GM19099 (cell line): ENCODE results near the gene SP3.

Experiments
- POLR2A ChIP-seq: IDR thresholded peaks from 3 replicates; pipeline ENCODE4 v1.6.1; 2011; ENCODE audit warnings: low read depth; ENCODE audit not compliant: insufficient read length; ENCODE audit errors: extremely low read depth

Gene SP3

DNA sequence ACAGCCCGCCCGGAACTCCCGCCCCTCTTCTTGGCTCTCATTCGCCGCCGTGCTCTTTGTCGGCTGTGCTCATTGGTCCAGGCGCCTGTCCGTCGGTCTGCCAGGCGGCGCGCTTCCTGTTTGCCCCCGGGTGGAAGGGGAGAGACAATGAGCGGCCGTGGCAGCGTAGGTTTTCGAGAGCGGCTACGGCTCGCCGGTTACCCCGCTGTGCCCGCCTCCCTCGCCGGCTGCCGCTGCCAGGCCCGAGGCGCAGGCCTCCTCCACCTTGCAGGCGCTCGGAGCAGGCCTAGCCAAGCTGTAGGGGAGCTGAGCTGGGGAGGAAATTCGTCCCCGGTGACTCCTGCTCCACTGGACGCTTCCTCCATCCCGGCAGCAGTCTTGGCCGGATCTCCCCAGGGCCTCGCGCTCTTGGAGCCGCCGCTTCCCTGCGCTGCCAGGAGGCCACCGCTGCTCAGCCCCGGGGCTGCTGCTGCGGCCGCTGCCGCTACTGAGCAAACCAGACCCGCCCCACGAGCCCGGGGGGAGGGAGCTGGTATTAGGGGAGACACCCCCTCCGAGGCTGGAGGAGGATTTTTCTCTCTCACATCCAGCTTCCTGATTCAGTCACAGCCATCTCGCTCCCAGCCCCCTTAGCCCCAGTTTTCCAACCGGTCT is at the start of gene SP3:
Gene SP3, minus strand, starts transcription at position 2 of the 654 bp plus-strand sequence. CDS start 202 bp downstream, outside the sequence.
- TF ChIP-seq POLR2A, result peak; percentile 88

DNA sequence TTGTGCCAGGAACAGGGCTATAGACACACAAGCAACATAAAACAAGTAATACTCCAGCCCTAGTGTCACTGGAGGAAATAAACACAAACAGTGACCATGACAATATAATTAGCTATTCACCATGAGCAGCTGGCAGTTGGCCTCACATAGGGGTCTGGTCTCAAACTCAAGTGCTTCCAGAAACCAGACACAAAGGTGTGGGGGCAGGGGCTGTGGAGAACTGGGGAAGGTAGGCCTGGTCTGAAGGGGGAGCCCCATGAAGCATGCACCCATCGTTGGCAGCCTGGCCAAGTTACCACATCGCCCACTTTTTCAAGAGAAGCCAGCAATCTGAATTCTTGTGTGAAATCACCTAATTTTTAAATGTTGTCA is 49.5 kb upstream of the SP3 start:
- TF ChIP-seq POLR2A, result no peak

DNA sequence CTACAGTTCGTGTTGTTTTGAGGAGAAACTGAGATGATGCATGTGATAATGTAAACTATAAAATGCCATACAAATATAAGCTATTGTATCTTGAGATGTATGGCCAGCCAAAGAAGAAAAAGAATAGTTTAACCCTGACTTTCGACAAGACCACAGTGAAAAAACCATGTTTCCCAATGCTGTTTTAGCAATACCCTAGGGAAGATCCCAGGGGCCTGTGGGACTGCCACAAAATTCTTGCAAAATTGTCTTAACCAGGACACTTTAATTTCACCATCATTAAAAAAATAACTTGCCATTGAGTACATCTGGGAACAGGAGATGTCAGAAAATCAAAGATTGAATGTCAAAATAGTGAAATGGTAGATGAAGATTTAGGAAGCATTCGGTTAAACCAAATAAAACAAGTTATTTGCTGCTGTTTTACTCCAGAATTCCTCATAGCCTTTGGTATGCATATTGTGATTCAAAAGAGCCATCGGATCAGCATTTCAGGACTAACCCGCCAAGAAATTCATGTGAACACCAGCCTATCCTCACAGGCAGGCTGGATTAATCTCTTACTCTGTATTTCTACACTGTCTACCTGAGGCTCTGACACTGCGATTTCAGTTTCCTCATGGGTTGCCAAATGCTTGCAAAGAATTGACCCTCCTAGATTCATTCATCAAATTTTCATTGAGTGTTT is 49.0 kb upstream of the SP3 start:
- no peak for TF ChIP-seq POLR2A

DNA sequence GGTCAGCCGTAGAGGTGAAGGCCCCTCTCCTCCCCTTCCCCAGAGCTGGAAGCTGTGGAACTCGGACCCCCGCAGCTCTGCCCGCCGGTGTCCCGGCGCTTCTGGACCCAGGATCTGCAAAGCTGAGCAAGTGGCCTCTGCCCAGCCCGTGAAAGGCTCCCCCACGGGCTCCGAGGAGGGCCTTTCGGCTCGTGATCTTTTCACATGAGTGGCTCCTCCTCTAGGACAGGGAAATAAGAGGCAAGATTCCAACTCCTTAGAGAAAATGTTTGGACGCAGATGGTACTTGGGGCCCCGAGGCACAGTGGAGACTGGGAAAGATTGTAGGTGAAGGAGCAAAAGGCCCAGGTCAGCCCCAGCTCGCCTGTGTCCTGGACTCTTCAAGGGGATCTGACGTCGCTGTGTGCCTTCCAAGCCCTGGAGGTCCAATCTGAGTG is 48.2 kb upstream of the SP3 start:
- no peak for TF ChIP-seq POLR2A

DNA sequence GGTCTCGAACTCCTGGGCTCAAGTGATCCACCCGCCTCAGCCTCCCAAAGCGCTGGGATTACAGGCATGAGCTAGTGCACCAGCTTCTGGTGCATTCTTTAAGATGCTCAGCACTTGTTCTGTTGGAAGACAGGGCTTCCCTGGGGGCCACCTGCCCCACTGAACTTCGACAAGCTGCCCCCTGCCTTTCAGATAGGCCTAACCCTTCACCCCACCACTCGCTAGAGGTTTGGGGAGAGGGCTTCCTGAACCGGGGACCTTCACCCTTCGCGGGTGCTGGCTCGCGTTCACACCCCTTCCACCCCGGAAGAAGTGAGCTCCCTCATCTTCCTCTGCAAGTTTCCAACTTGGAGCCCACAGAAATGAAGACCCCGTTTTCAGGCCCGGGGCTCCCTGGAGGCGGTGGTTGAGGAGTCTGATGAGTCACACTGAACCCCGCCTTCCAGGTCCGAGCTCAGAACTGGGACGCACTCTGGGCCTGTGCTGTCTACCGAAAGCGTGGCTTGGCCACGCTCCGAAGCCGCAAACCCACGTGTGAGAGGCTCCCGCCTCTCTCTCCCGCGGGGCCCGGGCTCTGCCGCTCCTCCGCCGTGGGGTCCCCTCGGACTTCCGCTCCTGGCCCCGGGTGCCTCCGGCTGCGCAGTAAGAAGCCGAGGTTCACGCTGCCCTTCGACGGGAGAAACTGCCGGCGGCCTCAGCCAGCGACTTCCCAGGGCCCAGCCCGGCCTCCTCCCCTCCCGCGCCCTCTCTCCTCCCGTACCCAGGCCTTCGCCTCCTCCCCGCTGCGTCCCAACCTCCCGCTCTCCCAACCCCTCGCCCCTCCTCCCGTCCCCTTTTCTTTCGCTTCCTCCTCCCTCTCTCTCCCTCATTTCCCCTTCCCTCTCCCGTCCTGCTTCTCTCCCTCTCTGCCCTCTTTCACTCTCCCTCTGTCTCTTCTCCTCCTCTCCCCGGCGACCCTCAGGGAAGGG is 47.5 kb upstream of the SP3 start:
- TF ChIP-seq POLR2A, result no peak

DNA sequence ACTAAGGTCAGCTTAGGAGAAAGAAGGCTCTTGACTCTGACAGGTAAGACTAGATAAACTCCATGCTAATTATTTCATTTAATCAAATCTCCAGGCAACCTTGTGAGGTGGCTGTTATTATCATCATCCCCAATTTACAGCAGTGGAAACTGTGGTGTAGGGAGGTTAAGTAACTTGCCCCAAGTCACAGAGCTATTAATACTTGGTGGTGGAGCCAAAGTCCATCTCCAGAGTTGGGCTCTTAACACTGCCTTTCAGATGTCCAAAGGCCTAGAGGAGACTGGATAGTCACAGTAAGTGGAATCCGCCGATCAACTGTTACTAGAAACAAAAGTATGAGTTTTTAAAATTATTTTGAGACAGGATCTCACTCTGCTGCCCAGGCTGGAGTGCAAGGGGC is 46.6 kb upstream of the SP3 start:
- TF ChIP-seq POLR2A, result no peak

DNA sequence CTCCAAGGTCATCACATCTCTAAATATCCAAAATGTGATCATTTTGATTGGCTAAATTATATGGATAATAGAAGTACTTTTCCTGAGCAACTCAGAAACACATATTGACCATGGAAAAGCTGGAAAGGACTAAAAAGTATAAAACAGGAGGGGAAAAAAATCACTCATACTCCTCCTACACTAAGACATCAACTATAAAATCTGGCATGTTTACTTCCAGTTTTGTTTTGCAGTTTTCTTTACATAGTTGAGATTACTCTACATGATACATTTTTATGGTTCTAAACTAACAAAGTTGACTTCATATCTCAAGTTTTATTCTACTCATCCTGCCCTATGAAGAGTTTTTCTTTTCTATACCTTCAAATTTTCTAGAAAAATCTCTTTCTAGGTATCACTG is 46.0 kb upstream of the SP3 start:
- no peak for TF ChIP-seq POLR2A

DNA sequence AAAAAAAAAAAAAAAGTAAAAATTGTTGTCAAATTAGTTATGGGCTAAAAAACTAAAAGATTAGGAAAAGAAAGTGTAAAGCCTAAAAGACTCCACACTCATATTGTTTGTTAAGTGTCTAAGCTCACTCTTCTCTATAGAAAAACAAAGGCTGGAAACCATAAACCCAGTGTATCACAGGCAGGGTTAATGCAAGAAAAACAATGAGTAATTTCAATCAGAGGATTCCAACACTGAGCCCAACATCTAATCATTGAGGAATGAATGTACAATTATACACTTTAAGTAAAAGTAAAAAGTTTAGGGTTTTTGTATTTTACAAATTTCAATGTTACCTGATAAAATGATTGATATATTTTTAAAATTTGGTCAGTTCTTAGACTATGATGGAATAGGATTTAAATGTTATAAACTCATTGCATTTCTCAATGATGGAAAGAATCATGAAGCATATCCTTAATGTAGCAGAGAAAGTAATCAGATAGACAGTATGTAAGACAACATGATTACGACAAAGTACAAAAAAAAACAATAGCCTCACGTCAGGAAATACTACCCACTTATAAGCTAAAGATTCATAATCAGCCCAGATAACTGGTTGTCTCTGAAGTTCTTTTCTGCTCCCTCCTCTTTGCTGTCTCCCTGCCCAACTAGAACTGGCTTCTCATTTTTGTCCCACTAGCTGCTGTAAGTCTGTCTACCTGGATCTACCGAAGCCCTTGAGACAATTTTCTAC is 44.5 kb upstream of the SP3 start:
- TF ChIP-seq POLR2A, result no peak

DNA sequence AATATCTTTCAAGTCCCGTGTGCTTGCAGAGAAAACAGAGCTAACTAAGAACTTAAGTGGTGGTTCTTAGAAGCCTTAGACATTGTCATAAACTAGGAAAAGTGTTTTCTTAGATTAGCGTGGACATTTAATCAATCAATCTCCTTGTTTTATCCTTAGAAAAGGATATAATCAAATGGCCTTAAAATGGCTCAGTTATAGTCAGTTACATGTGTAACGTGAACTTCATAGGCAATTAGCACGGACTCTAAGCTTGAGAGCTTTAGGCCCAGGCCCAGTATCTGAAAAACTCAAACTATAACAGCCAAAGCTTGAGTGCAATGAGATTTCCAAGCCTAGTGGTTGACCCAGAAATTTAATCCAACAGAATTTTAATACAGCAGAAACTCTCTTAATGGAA is 43.5 kb upstream of the SP3 start:
- no peak for TF ChIP-seq POLR2A

DNA sequence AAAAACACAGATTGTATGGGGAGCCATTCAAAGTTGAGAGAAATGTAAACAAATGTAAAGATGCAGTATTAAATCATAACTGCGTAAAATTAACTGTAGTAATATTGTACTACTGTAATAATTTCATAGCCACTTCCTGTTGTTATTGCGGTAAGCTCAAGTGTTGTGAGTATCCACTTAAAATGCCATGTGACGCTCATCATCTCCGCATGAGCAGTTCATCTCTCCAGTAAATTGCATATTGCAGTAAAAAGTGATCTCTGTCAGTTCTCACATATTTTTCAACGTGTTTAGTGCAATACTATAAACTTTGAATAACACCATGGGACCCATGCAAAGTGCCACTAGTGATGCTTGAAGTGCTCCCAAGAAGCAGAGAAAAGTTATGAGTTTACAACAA is 41.8 kb upstream of the SP3 start:
- TF ChIP-seq POLR2A, result no peak

DNA sequence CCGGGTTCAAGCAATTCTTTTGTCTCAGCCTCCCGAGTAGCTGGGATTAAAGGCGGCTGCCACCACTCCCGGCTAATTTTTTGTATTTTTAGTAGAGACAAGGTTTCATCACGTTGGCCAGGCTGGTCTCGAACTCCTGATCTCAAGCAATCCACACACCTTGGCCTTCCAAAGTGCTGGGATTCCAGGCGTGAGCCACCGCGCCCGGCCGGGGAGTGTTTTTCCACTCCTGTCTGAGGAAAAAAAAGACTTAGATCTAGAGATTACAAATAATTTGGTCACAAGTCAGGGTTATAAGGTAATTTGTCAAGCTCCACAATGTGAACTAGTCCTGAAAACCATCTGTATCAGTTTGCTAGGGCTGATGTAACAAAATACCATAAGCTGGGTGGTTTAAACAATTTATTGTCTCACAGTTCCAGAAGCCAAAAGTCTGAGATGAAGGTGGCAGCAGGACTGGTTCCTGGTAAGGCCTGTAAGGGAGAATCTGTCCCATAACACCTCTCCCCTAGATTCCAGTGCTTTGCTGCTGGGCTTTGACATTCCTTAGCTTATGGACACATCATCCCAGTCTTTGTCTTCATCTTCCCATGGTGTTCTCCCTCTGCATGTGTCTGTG is 40.7 kb upstream of the SP3 start:
- no peak for TF ChIP-seq POLR2A

DNA sequence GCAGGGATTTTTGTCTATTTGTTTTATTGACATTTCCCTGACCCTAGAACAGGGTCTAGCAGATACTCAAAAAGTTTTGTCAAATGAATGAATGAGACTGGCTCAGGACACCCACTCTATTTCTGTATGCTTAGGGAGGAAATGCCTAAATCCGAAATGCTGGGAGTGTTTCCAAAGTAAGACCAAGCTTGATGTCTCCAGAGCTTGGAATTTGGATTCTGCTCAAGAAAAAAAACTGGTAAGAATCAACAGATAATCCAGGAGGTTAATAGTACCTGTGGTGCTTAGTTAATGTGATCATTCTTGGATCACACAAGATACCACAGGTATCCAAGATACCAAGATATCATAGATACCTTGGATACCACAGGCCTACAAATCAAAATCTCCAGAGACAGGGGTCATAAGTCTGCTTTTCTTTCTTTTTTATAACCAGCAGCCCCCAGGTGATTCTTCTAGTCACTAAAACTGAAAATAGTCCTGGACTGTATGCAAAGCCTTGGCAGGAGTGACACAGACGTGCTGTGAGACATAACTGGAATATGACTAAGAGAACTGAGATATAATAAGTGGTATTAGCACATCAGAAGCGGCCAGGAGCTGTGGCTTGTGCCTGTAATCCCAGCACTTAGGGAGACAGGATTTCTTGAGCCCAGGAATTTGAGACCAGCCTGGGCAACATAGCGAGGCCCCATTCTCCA is 39.9 kb upstream of the SP3 start:
- TF ChIP-seq POLR2A, result no peak

DNA sequence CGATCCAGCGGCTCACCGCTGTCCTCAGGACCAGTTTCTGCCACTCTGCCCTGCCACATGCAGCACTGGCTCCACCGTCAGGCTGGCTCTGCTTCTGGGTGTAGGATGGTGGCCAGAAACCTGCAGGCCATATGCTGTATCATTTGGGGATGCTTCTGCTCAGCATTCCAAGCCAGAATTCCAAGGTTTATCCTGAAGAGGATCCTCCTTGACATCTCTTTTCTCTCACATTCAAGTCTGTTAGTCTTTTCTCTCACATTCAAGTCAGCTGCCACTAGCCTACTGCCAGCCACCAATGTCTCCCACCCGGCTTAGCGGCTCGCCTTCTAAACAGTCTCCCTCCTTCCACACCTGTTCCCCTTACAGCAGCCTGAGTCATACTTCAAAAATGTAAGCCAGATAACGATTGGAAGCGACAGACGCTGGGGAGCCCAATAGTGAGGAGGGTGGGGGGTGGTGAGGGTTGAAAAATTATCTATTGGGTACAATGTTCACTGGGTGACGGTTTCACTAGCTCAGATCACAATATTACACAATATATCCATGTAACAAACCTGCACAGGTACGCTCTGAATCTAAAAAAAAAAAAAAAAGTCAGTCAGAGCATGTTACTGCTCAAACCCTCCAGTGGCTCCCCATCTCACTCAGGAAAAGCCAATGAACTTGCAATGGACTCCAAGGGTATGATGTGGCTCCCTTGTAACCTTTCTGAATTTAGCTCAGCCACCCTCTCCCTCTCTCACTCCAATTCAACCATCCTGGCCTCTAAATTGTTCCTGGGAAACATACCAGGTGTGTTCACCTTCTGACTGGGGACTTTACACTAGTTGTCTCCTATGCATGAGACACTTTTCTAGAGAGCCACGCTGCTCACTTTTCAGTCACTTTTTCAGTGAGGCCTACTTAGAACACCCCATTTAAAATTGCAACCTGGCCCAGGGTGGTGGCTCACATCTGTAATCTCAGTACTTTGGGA is 38.8 kb upstream of the SP3 start:
- no peak for TF ChIP-seq POLR2A
